Loucy (cell line): ENCODE measurements around the gene SNTA1.

Experiments used
- H2AFZ ChIP-seq: fragments of 200-600 bp; sonication (generic); 2 replicates; pipeline ENCODE4 v1.6.0; 2016; ENCODE audit warnings: antibody characterized with exemption, mild to moderate bottlenecking, low read length, moderate library complexity
- H3F3A ChIP-seq: fragments of 200-600 bp; 2 replicates; pipeline ENCODE4 v1.6.0; 2016; ENCODE audit warnings: antibody characterized with exemption, low read depth, mild to moderate bottlenecking
- H3K27me3 ChIP-seq: fragments of 200-600 bp; sonication (generic); 2 replicates; pipeline ENCODE4 v1.6.1; 2014; ENCODE audit warnings: low read length, mild to moderate bottlenecking; ENCODE audit not compliant: insufficient read depth, poor library complexity, severe bottlenecking
- H3K36me3 ChIP-seq: fragments of 200-600 bp; sonication (generic); 2 replicates; pipeline ENCODE4 v1.6.1; 2016; ENCODE audit warnings: low read length; ENCODE audit not compliant: insufficient read depth
- H3K4me1 ChIP-seq: fragments of 200-600 bp; sonication (generic); 2 replicates; pipeline ENCODE4 v1.5.1; 2014; ENCODE audit warnings: low read length, mild to moderate bottlenecking; ENCODE audit not compliant: insufficient read depth, poor library complexity, severe bottlenecking
- H3K4me2 ChIP-seq: fragments of 200-600 bp; sonication (generic); 2 replicates; pipeline ENCODE4 v1.6.0; 2014; ENCODE audit warnings: antibody characterized with exemption, low read length, low read depth, mild to moderate bottlenecking; ENCODE audit not compliant: poor library complexity, severe bottlenecking
- H3K4me3 ChIP-seq: fragments of 200-600 bp; sonication (generic); 2 replicates; pipeline ENCODE4 v1.5.1; 2014; ENCODE audit warnings: low read length, mild to moderate bottlenecking, mixed read lengths; ENCODE audit not compliant: poor library complexity, severe bottlenecking
- H3K79me2 ChIP-seq: fragments of 200-600 bp; sonication (generic); 2 replicates; pipeline ENCODE4 v1.6.1; 2014; ENCODE audit warnings: low read length; ENCODE audit not compliant: insufficient read depth
- H3K9ac ChIP-seq: fragments of 200-600 bp; sonication (generic); 2 replicates; pipeline ENCODE4 v1.6.0; 2014; ENCODE audit warnings: mild to moderate bottlenecking, low read depth, low read length, moderate library complexity; ENCODE audit not compliant: poor library complexity, severe bottlenecking
- H3K9me2 ChIP-seq: fragments of 200-600 bp; sonication (generic); replicated peaks from 2 replicates; pipeline ENCODE4 v1.6.1; 2016; ENCODE audit warnings: low read depth, low read length, mixed read lengths
- H3K9me3 ChIP-seq: fragments of 200-600 bp; sonication (generic); 2 replicates; pipeline ENCODE4 v1.6.1; 2014; ENCODE audit warnings: mild to moderate bottlenecking, antibody characterized with exemption, low read length, low read depth; ENCODE audit not compliant: insufficient read depth
- H4K20me1 ChIP-seq: fragments of 200-600 bp; sonication (generic); 2 replicates; pipeline ENCODE4 v1.6.0; 2014; ENCODE audit warnings: antibody characterized with exemption, low read length, mild to moderate bottlenecking; ENCODE audit not compliant: insufficient read depth, poor library complexity, severe bottlenecking
- CTCF ChIP-seq: fragments of 200-600 bp; sonication (generic); conservative IDR thresholded peaks from 2 replicates; pipeline ENCODE4 v1.5.1; 2014; ENCODE audit warnings: mild to moderate bottlenecking, antibody characterized with exemption, low read length
- EZH2phosphoT487 ChIP-seq: fragments of 200-600 bp; IDR thresholded peaks from 2 replicates; pipeline ENCODE4 v1.6.1; 2018; ENCODE audit warnings: antibody characterized with exemption, mild to moderate bottlenecking, moderate library complexity, borderline replicate concordance

The SNTA1 gene

GRCh38 chr20:33437141-33437911, 6.2 kb downstream of the SNTA1 start:
- Histone ChIP-seq H3K27me3 (no peaks in the 10 kb centered on the region), H3K4me3 (no peak overlapping the region), H3K79me2 (no peaks in the 10 kb centered on the region), H3F3A (no peaks in the 10 kb centered on the region), H3K4me1 (no peaks in the 10 kb centered on the region), H4K20me1 (no peaks in the 10 kb centered on the region), H3K9me2 (no peaks in the 10 kb centered on the region), H3K9ac (no peak overlapping the region), H3K4me2 (no peak overlapping the region), H2AFZ (no peak overlapping the region), H3K9me3 (no peaks in the 10 kb centered on the region), H3K36me3 (no peaks in the 10 kb centered on the region)
- no peak for TF ChIP-seq EZH2phosphoT487
- TF ChIP-seq CTCF: no peak

GRCh38 chr20:33434434-33434833, 9.1 kb downstream of the SNTA1 start:
- no peak for TF ChIP-seq CTCF
- no peak for TF ChIP-seq EZH2phosphoT487
- no peak overlapping the region for H2AFZ ChIP-seq
- H3K4me3 ChIP-seq: no peak overlapping the region
- no peaks in the 10 kb centered on the region for H3K4me1 ChIP-seq
- H3K79me2 ChIP-seq: no peaks in the 10 kb centered on the region
- no peaks in the 10 kb centered on the region for H3F3A ChIP-seq
- no peaks in the 10 kb centered on the region for H3K9me2 ChIP-seq
- no peaks in the 10 kb centered on the region for H3K36me3 ChIP-seq
- H3K9ac ChIP-seq: no peak overlapping the region
- H4K20me1 ChIP-seq: no peaks in the 10 kb centered on the region
- H3K9me3 ChIP-seq: no peaks in the 10 kb centered on the region
- H3K27me3 ChIP-seq: no peaks in the 10 kb centered on the region
- no peak overlapping the region for H3K4me2 ChIP-seq

GRCh38 chr20:33433465-33434234, 9.9 kb downstream of the SNTA1 start:
- Histone ChIP-seq H3K4me3 (no peak overlapping the region), H3K79me2 (no peaks in the 10 kb centered on the region), H2AFZ (no peak overlapping the region), H3K9me2 (no peaks in the 10 kb centered on the region), H3K4me1 (no peaks in the 10 kb centered on the region), H3K4me2 (no peak overlapping the region), H4K20me1 (no peaks in the 10 kb centered on the region), H3K9ac (no peak overlapping the region), H3K9me3 (no peaks in the 10 kb centered on the region), H3F3A (no peaks in the 10 kb centered on the region), H3K36me3 (no peaks in the 10 kb centered on the region), H3K27me3 (no peaks in the 10 kb centered on the region)
- TF ChIP-seq CTCF (no peak), EZH2phosphoT487 (no peak)
